Brain microvascular endothelial cell (primary cell): ENCODE results near the gene CDADC1.
A peak's percentile ranks its signal among the peaks of the same experiment; 100 is the strongest.

Source experiments
- DNase-seq: peaks from one replicate; pipeline ENCODE4 v3.0.0-alpha.2; 2020
- H3K27ac ChIP-seq: fragments of 250-450 bp; sonication (Bioruptor Pico); 2 replicates; pipeline ENCODE4 v1.5.1; 2020; ENCODE audit warnings: mild to moderate bottlenecking, moderate library complexity
- H3K27me3 ChIP-seq: fragments of 250-450 bp; sonication (Bioruptor Pico); replicated peaks from 2 replicates; pipeline ENCODE4 v1.5.1; 2020; ENCODE audit warnings: mild to moderate bottlenecking
- H3K36me3 ChIP-seq: fragments of 250-450 bp; sonication (Bioruptor Pico); replicated peaks from 2 replicates; pipeline ENCODE4 v1.5.1; 2020; ENCODE audit warnings: mild to moderate bottlenecking
- H3K4me3 ChIP-seq: 2 replicates; pipeline ENCODE4 v1.5.1; 2011; ENCODE audit warnings: low read depth, mild to moderate bottlenecking, control low read depth, low read length, moderate library complexity
- in situ Hi-C: cut with HindIII; loops from 2 replicates; pipeline ENCODE4 v1.10.0; 2017; ENCODE audit warnings: low sequenced_read_pairs, low pct_ligation_motif_present
- TF ChIP-seq, protein P1 (sequence below): IDR thresholded peaks from 2 replicates; pipeline ENCODE4 v1.5.1; 2011; ENCODE audit warnings: low read depth, mild to moderate bottlenecking, moderate library complexity, low read length, control low read depth, inconsistent platforms; ENCODE audit errors: missing control alignments

The CDADC1 gene

DNA sequence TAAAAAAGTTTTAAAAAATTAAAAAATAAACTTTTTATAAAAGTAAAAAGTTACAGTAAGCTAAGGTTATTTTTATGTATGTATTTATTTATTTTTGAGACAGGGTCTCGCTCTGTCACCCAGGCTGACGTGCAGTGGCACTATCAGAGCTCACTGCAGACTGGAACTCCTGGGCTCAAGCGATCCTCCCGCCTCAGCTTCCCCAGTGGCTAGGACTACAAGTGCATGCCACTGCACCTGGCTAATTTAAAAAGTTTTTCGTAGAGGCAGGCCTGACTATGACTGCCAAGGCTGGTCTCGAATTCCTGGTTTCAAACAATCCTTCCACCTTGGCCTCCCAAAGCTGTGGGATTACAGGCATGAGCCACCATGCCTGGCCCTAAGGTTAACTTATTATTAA is 64.1 kb downstream of the CDADC1 start:
- Histone ChIP-seq H3K36me3 (no peaks in the 10 kb centered on the region), H3K27me3 (no peaks in the 10 kb centered on the region), H3K4me3 (no peak overlapping the region), H3K27ac (no peak overlapping the region)
- in situ Hi-C loops = no loop called here
- TF ChIP-seq, protein P1, sequence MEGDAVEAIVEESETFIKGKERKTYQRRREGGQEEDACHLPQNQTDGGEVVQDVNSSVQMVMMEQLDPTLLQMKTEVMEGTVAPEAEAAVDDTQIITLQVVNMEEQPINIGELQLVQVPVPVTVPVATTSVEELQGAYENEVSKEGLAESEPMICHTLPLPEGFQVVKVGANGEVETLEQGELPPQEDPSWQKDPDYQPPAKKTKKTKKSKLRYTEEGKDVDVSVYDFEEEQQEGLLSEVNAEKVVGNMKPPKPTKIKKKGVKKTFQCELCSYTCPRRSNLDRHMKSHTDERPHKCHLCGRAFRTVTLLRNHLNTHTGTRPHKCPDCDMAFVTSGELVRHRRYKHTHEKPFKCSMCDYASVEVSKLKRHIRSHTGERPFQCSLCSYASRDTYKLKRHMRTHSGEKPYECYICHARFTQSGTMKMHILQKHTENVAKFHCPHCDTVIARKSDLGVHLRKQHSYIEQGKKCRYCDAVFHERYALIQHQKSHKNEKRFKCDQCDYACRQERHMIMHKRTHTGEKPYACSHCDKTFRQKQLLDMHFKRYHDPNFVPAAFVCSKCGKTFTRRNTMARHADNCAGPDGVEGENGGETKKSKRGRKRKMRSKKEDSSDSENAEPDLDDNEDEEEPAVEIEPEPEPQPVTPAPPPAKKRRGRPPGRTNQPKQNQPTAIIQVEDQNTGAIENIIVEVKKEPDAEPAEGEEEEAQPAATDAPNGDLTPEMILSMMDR = no peak
- DNase-seq = no peak

- DNase-seq = no peak
- Histone ChIP-seq H3K36me3 (no peaks in the 10 kb centered on the region), H3K4me3 (no peak overlapping the region), H3K27me3 (no peaks in the 10 kb centered on the region), H3K27ac (peak overlapping the region; percentile 95)
- in situ Hi-C loops = no loop called here
- TF ChIP-seq, protein P1 = no peak
These were observed 66.7 kb downstream of the CDADC1 start for GRCh38 chr13:49314344-49314882.

DNA sequence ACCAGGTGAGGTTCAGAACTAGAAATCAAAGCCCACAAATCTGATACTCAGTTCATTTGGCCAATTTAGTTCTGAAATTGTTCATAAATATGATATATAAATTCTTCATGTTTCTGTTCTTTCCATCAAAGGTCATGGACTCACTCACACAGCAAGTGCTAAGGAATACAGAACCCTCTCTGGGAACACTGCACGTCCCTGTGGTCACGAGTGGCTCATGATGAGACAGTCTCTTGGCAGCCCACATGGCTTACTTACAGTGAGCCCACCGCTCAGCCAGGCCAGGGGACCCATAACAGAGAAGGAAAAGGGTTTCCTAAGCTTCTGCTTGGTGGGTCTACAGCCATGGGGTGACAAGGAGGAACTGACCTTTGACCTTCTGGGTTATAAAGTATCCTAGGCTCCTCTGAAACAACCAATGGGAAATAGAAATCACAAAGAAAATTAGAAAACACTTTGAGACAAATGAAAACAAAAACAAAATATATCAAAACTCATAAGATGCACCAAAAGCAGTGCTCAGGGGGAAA is 67.4 kb downstream of the CDADC1 start:
- DNase-seq = no peak
- H3K36me3 ChIP-seq = no peaks in the 10 kb centered on the region
- TF ChIP-seq, protein P1 = no peak
- in situ Hi-C loops = no loop called here
- H3K27me3 ChIP-seq = no peaks in the 10 kb centered on the region
- H3K27ac ChIP-seq = peak overlapping the region; percentile 95
- no peak overlapping the region for H3K4me3 ChIP-seq

- Histone ChIP-seq H3K27ac (no peak overlapping the region), H3K27me3 (no peaks in the 10 kb centered on the region), H3K4me3 (no peak overlapping the region), H3K36me3 (no peaks in the 10 kb centered on the region)
- TF ChIP-seq, protein P1 = no peak
- no peak for DNase-seq
- in situ Hi-C loops = no loop called here
These were observed 68.2 kb downstream of the CDADC1 start for GRCh38 chr13:49315756-49316482.

DNA sequence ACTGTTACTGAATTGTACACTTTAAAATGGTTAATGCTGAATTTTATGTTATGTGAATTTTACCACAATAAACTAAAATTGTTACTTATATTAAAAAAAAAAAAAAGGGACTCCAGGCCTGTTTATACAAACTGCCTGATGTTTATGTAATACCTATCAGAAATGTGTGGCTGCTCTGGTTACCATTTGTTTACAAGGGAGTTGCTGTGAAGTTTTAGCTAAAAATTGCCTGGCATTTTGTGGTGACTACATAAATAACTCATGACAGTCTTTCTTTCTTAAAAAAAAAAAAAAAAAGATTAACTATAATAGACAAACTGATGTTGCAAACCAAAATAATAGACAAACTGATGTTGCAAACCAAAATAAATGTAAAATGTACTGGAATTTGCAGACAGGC is 71.8 kb downstream of the CDADC1 start:
- TF ChIP-seq, protein P1 = no peak
- Histone ChIP-seq H3K27me3 (no peaks in the 10 kb centered on the region), H3K4me3 (no peak overlapping the region), H3K27ac (no peak overlapping the region), H3K36me3 (no peaks in the 10 kb centered on the region)
- in situ Hi-C loops = no loop called here
- no peak for DNase-seq

DNA sequence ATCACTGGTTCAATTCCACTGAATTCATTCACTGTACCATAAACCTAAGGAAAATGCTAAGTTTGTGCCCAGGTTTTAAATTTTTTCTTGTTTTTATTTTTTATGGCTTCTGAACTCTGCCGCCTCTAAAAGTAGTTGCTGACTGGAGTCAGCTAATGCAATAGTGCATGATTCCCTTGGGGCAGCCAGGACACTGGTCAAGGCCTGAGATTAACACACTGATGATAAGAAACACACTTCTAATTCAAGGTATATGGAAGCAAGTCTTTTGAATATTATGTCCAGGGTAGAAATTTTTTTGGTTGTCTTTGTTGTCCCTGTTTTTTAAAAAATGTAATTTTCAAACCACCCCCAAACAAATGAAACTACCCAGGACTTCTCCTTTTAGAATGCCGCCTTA is 72.2 kb downstream of the CDADC1 start:
- Histone ChIP-seq H3K4me3 (no peak overlapping the region), H3K27ac (no peak overlapping the region), H3K36me3 (no peaks in the 10 kb centered on the region), H3K27me3 (no peaks in the 10 kb centered on the region)
- in situ Hi-C loops = no loop called here
- TF ChIP-seq, protein P1 = no peak
- no peak for DNase-seq
